ENCODE data around the gene ANKLE1.
A peak's percentile ranks its signal among the peaks of the same experiment; 100 is the strongest.

Gene ANKLE1

GRCh38 chr19:17327654-17328516, 46.2 kb downstream of the ANKLE1 start:
- DNase-seq, result peak; percentile 44

GRCh38 chr19:17328517-17329365, 47.0 kb downstream of the ANKLE1 start:
- peak; percentile 31 for DNase-seq

- DNase-seq, result no peak
These were observed 47.9 kb downstream of the ANKLE1 start for GRCh38 chr19:17329366-17330261.

GRCh38 chr19:17330262-17331044, 48.8 kb downstream of the ANKLE1 start:
- no peak for DNase-seq

- DNase-seq, result no peak
These were observed 49.4 kb downstream of the ANKLE1 start for GRCh38 chr19:17331045-17331558.

GRCh38 chr19:17332360-17332676, 50.6 kb downstream of the ANKLE1 start:
- no peak for DNase-seq

- peak; percentile 25 for DNase-seq
These were observed 51.2 kb downstream of the ANKLE1 start for GRCh38 chr19:17332677-17333581.

- peak; percentile 81 for DNase-seq
These were observed 52.1 kb downstream of the ANKLE1 start for GRCh38 chr19:17333611-17334413.

- DNase-seq, result peak; percentile 97
These were observed 53.0 kb downstream of the ANKLE1 start, which contains the start of gene ANO8 for GRCh38 chr19:17334414-17335409. ANO8 (minus strand) TSS chr19:17334855; CDS start chr19:17334670, 185 bp downstream.

GRCh38 chr19:17335575-17335974, 53.9 kb downstream of the ANKLE1 start:
- DNase-seq, result no peak
